ENCODE measurements around the gene APCDD1L.
"Not testable (repeated sequence)": the region's sequence is repeated elsewhere in the genome, so short reads cannot be mapped to it uniquely, and the experiment has no call there.

The APCDD1L gene

GRCh38 chr20:58545565-58546415 lies 30.6 kb upstream of the APCDD1L start:
- no peak for DNase-seq (ENCODE audit: low spot score)

GRCh38 chr20:58544891-58545290 lies 29.7 kb upstream of the APCDD1L start:
- DNase-seq (ENCODE audit: low spot score) = no peak

DNA sequence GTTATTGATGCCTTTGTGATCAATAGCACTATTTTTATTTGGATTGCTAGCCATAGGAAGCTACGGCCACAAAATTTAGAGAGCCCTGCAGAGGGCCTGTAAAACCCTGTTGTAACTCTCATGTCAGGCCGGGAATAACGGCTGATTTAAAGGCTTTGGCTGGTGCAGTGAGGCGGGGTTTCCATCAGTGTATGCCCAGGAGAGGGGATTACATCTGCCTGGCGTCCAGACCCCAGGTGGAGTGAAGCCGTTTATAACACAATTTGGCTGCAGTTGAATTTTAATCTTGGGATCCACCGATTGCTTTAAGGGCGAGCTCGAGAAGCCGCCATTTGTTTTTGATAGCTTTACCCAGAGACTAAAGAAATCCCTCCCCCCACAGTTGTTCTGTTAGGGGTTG lies 29.1 kb upstream of the APCDD1L start:
- DNase-seq (ENCODE audit: low spot score) = no peak

- DNase-seq (ENCODE audit: low spot score) = no peak
Observed at GRCh38 chr20:58543274-58543673, 28.1 kb upstream of the APCDD1L start.

GRCh38 chr20:58542411-58543095 lies 27.4 kb upstream of the APCDD1L start:
- no peak for DNase-seq (ENCODE audit: low spot score)

- DNase-seq (ENCODE audit: low spot score) = not testable (repeated sequence)
Observed at GRCh38 chr20:58542034-58542410, 26.8 kb upstream of the APCDD1L start.

DNA sequence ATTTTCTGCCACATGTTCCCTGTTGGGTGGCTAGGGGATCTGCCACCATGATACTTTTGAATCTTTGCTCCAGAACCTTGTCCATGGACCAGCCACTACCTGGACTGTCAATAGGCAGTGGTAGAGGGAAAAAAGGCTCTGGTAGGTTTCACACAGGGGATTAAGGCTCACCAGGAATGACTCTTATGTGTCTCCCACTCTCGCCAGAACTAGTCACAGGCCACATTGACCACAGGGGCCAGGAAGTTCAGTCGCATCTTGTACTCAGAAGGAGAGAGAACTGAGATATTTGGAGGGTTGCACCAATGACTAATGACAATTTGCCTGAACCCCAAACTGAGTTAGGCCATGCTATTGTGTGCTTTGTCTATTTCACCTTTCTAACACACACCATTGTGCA lies 23.6 kb upstream of the APCDD1L start:
- no peak for DNase-seq (ENCODE audit: low spot score)

GRCh38 chr20:58537831-58538230 lies 22.6 kb upstream of the APCDD1L start:
- no peak for DNase-seq (ENCODE audit: low spot score)

GRCh38 chr20:58536289-58536688 lies 21.1 kb upstream of the APCDD1L start:
- DNase-seq (ENCODE audit: low spot score) = no peak

DNA sequence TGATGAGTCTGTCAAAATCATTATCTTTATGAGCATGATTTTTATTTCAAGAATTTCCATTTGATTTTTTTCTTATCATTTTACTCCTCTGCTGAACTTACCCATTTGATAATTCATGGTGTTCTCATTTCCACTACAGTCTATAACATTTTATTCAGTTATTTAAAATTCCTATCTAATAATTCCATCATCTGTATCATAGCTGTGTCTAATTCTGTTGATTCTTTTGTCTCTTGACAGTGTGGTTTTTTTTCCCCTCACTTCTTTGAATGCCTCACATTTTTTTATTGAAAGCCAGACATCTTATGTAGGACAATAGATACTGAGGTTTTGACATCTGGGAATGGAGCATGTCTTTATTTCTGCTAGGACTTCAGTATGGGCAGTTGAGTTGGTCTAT lies 16.5 kb upstream of the APCDD1L start:
- no peak for DNase-seq (ENCODE audit: low spot score)

GRCh38 chr20:58531063-58531462 lies 15.9 kb upstream of the APCDD1L start:
- DNase-seq (ENCODE audit: low spot score) = no peak

DNA sequence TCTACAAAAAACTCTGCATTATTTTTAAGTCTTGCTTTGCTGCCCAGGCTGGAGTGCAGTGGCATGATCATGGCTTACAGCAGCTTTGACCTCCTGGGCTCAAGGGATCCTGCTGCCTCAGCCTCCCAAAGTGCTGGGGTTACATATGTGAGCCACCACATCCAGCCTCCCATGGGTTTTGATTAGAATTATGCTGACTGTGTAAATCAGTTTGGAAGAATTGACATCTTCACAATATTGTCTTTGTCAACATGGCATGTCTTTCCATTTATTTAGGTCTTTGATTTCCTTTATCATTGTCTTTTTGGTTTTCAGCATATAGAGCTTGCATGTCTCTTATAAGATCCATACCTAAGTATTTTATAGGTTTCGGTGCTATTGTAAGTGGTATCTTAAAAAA lies 13.2 kb upstream of the APCDD1L start:
- DNase-seq (ENCODE audit: low spot score) = no peak

DNA sequence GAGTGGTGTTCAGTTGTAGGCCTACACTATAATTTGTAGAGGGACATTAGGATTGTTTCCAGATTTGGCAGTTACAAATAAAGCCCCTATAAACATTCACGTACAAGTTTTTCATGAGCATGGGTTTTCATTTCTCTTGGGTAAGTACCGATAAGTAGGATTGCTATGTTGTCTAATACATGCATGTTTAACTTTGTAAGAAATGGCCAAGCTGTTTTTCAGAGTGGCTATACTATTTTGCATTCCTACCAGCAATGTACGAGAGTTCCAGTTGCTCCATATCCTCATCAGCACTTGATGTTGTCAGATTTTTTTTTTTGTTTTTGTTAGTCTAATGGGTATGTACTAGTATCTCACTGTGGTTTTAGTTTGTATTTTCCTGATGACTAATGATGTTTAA lies 11.2 kb upstream of the APCDD1L start:
- no peak for DNase-seq (ENCODE audit: low spot score)

- DNase-seq (ENCODE audit: low spot score) = no peak
Observed at GRCh38 chr20:58524814-58525213, 9.6 kb upstream of the APCDD1L start.

DNA sequence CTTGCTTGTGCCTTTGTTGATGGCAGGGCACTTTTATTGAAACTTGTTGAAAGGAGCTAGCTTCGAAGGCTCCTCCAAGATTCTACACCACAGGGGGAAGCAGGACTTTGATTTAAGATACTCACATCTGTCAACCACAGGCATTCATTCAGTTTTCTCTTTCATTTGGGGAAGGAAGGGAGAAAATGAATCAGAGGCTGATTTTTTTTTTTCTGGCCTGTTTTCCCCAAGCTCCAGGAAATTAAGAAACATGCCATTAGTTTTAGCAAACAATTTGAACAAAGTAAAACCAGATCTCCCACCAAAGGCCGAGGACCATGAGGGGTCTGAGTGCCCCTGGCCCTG lies 8.7 kb upstream of the APCDD1L start:
- no peak for DNase-seq (ENCODE audit: low spot score)

GRCh38 chr20:58523072-58523970 lies 8.1 kb upstream of the APCDD1L start:
- no peak for DNase-seq (ENCODE audit: low spot score)

- no peak for DNase-seq (ENCODE audit: low spot score)
Observed at GRCh38 chr20:58522666-58523065, 7.5 kb upstream of the APCDD1L start.

DNA sequence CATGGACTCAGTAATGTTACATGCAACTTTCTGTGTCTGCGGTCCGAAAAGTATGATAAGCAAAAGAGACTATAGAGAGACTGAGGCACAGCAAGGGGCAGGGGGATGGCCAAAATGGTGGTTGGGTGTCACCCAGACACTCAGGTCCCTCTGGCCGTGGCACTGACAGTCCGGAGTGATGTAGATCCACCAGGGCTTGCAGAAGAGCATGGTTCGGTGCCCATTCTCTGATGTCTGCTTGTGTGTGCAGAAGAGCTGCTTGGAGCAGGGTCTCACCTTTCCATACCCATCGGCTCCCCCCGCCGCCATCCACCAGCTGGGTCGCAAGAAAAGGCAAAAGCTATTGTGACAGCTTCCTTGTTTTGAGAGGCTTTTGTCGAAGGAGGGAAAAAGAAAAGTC lies 6.6 kb upstream of the APCDD1L start:
- DNase-seq (ENCODE audit: low spot score) = no peak

DNA sequence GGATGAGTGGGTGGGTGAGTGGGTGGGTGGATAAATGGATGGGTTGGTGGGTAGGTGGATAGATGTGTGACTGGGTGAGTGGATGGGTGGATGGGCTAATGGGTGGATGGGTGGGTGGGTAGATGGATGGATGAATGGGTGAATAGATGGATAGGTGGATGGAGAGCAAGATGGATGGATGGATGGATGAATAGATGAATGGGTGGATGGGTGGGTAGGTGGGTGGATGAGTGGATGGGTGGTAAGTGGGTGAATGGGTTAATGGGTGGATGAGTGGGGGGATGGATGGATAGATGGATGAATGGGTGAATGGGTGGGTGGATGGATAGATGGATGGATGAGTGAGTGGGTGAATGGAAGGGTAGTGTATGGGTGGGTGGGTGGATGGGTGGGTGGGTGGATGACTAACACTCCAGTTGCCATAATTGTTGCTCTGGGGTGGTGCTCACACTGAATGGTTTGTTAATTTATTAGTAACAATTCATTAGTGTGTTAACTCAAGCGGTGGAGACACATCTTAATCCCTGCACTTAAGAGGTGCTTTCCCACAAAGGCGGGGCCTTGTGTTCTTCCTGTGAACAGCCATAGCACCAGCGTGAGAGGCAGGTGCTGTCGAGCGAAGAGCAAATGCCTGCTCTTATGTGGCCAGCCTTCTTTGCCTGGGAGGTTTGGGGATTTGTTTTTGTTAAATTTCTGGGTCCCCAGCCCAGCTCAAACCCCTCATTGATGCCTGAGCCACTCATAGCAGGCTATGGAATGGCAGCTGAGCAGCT lies 4.9 kb upstream of the APCDD1L start:
- DNase-seq (ENCODE audit: low spot score) = no peak

DNA sequence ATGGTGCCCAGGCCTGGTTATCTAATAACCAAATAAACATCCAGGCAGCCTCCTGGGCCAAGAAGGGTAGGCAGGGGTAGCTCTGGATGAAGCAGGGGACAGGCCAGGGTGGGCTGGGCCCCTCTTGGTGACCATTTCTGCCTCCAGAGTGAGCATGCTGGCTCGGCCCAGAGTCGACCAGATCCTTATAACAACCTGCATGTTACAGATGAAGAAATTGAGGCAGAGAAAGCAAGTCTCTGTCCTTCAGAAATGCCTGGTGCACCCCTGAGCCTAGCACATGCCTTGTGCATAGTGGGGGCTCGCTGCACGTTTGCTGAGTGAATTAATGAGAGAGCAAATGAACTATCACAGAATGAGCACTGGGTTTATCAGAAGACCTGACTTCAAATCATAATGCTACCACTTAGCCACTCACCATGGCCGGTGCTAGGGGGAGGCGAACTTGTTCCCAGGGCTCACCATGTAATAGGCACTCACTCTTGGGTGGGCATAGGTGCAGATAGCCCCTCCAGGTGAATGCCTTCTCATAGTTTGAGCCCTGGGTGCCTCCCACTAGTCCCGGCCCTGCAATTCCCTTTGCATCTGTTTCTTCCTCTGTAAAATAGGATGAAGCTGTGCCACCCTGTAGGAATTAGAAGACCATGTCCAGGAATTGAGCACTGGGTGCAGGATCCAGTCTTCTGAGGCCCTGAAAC lies 3.8 kb upstream of the APCDD1L start:
- DNase-seq (ENCODE audit: low spot score) = no peak

GRCh38 chr20:58518387-58518786 lies 3.2 kb upstream of the APCDD1L start:
- DNase-seq (ENCODE audit: low spot score) = no peak
